Activated CD4-positive, CD25-positive, alpha-beta regulatory T cell treated with anti-CD3 and anti-CD28 coated beads, Interleukin-2, amount 50 U/mL, for 24 hours (primary cell): ENCODE data around the gene IGSF21.

Source experiments
- ATAC-seq, 2 donors: fragments of 150-1000 bp; cut with Tn5 transposase; one replicate each; pipeline ENCODE4 v1.10.0; 2021; ENCODE audit warnings: mild to moderate bottlenecking in 1 of 2, moderate library complexity in 1 of 2

IGSF21 gene

GRCh38 chr1:18107369-18108298 lies at the start of gene IGSF21:
Gene IGSF21, plus strand, starts transcription at chr1:18107798. Its CDS starts 331 bp downstream, at chr1:18108129.
- ATAC-seq, result no peak

DNA sequence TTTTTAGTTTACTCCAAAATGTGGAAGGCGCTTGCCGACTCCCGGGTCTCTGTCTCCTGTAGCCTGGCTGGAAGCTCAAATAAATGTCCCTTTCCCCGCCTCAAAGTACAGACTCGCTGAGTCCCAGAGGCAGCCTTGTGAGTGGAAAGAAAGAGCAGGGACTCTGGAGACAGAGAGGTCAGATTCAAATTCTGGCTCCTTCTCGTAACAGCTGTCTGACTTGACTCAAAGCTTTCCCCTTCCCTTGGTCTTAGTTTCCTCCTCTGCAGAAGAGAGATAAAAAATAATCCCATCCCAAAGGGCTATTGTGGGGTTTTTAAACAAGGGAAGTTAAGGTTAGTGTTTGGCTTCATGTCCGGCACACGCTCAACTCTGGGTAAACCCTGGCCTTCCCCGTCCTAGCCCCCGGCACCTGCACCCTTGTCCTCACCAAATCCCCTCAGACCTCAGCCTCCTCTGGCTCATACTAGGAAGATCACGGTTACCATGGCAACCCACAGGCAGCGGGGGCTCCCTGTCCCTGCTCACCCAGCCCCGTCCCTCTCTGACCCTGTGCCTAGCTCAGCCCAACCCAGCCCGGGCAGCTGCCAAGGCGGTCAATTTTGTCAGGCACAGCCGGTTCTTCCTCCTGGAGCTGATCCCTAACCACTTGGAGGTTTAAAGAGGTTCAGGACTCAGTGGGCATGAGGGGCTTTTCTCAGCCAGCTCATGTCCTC lies 49.2 kb upstream of the IGSF21 start:
- ATAC-seq, result no peak

DNA sequence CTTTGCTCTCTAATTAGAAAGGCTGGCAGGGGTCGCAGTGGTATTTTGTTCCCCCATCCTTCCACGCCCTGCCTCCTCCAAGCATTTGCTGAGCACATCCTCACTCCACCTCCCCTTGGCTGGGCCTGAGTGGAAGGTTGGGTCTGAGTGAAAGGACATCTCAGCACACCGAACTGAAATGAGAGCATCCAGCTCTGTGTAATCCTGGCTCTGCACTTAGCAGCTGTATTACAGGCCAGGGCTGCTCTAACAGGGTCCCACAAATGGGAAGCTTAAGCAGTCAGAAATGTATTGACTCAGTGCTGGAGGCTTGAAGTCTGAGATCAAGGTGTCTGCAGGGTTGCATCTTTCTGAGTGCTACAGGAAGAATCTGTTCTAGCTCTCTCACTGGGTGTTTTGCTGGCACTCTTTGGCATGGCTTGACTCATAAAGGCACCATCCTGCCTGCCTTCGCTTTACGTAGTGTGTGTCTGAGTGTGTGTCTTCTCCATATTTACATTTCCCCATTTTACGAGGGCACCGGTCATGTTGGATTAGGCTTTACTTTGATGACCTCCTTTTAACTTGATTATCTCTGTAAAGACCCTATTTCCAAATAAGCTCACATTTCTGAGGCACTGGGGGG lies 48.5 kb upstream of the IGSF21 start:
- no peak for ATAC-seq

- ATAC-seq, result no peak
Measured at GRCh38 chr1:18060366-18060765, 47.2 kb upstream of the IGSF21 start.

GRCh38 chr1:18062185-18062584 lies 45.4 kb upstream of the IGSF21 start:
- ATAC-seq, result no peak

DNA sequence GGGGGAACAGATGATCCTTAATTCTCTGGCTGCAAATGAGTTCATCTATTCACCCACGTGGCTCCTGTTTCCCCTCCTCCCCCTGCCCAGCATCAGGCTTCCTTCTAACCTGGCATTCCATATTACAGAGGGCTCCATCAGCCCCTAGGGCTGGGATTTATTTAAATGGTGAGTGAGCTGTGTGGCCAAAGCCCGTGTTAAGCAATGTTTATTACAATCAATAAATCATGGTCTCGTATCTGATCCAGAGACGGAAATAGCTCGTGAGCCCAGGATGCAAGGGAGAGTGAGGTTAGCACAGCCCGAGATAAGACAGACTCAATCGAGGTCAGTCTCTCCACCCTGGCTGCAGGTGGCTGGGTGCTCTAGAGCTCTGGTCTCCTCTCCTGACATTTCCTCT lies 43.1 kb upstream of the IGSF21 start:
- ATAC-seq, result no peak

DNA sequence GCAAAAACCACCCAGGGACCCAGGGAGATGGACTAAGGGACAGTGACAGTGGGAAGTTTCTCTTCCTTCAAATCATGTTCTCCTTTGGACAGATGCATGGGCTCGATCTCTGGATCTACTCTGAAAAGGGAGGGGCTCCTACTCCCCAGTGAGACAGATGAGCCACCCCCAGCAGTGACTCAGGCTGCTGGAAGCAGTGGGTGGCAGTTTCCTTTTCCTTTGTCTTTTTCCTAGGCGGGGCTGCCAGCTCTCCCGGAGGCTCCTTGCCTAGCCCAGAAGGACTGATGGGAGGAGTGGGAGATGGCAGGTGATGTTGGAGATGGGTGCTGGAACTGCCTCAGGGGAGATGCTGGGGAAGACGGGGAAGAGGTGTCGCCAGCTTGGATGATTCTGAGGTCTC lies 41.0 kb upstream of the IGSF21 start:
- ATAC-seq, result no peak

DNA sequence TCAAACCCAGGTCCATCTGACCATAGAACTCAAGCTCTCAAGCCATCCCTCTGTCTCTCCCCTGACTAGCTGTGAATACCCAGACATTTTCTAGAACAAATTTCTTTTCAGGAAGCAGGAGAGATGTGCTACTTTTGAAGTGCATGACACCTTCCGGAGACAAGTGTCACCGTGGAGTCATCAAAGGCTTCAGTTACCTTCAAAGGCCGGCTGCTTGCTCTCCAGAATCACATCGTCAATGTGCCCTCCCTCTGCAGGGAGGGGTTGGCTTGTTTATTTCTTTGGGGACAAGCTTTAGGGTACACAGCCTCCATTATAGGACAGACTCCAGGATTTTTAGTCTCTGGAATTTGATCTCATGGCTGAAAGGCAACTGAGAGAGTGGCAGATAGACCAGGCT lies 37.7 kb upstream of the IGSF21 start:
- no peak for ATAC-seq

DNA sequence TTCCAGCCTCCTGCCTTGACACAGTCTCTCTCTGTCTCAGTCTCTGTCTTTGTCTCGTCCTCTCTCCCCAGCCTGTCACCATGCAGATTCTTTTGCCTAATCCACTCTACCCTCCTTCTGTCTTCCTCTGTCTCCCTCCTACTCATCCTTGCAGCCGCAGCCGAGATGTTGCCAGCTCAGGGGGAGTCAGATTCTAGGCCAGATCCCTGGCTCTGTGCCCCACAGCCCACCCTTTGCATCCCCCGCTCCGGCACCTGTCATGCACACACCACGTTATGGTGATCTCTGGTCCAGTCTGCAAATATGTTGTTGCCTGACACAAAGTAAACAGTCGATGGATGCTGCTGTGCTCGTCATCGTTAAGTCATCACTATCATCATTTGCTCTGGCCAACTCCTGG lies 35.5 kb upstream of the IGSF21 start:
- no peak for ATAC-seq

DNA sequence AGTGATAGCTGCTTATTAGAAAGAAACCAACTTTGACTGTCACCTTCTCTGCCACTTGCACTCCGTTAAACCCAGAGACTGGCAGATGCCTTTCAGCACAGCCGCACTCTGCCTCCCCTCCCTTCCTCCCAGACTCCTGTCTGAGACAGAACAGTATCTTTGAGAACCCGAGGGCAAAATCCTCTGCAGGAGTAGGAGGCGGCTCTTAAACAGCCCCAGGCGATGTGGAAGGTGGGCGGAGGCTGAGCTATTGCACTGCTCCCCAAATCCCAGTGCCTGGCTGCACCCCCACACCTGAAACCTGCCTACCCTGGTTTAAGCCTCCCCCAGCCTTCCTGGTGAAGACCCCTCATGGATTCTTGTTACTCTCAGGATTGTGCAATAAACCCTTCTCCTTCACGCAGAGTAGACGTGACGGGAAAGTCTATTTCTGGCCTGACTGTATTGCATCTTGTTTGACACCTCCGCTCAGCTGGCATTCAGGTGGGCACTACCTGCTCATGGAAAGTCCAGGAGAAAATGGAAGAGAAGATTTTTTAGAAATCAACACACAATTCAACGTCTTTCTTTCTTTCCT lies 34.4 kb upstream of the IGSF21 start:
- ATAC-seq, result no peak

GRCh38 chr1:18077657-18078215 lies 29.9 kb upstream of the IGSF21 start:
- ATAC-seq, result no peak

- no peak for ATAC-seq
Measured at GRCh38 chr1:18079941-18080735, 27.5 kb upstream of the IGSF21 start.

- no peak for ATAC-seq
Measured at GRCh38 chr1:18085387-18086074, 22.1 kb upstream of the IGSF21 start.

GRCh38 chr1:18088077-18088594 lies 19.5 kb upstream of the IGSF21 start:
- ATAC-seq, result no peak

DNA sequence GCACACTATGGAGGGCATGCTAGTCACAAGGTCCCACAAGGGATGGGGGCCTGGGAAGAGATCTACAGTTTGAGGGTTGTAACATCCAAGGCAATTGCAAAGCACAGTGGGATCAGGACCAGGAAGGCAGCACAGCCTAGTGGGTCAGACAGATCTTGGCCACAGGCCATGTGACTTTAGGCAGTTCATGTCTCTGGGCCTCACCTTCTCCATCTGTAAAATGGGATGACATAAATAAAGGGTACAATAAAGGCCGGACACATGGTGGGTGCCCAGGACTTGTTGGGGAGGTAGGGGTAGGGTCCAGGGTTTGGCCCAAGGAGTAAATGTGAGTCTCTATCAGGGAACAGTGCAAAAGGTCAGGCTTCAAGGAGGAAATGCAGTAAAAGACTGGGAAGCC lies 18.1 kb upstream of the IGSF21 start:
- no peak for ATAC-seq

DNA sequence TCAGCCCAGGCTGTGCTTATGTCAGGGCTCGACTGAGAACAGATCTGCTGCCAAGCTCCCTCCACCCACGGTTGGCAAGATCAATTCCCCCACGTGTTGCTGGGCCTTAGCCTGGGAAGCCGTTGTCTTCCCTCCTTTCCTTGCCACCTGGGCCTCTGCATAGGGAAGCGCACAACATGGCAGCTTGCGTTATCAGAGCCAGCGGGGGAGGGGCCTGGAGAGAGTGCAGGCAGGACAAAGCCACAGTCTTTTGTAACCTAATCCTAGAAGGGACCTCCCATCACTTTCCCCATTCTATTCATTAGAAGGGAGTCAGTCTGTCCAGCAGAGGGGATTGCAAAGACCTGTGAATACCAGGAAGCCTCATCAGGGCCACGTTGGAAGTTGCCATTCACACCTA lies 17.0 kb upstream of the IGSF21 start:
- no peak for ATAC-seq

GRCh38 chr1:18091660-18092446 lies 15.7 kb upstream of the IGSF21 start:
- ATAC-seq, result no peak

GRCh38 chr1:18093193-18093592 lies 14.4 kb upstream of the IGSF21 start:
- ATAC-seq, result no peak

GRCh38 chr1:18093646-18094045 lies 14.0 kb upstream of the IGSF21 start:
- no peak for ATAC-seq

GRCh38 chr1:18094096-18094495 lies 13.5 kb upstream of the IGSF21 start:
- no peak for ATAC-seq
